HEK293T (cell line): ENCODE measurements around the gene LHFPL5.

Source experiments
- CTCF ChIA-PET: fragments of 350-600 bp; formaldehyde crosslinking; extraction: SDS; loops from one replicate; lab custom pipeline; 2021; ENCODE audit warnings: antibody characterized with exemption, inconsistent platforms; lab: Yijun Ruan, JAX
- POLR2A ChIA-PET: fragments of 350-600 bp; formaldehyde crosslinking; extraction: SDS; loops from one replicate; lab custom pipeline; 2020; ENCODE audit warnings: antibody characterized with exemption, inconsistent platforms; lab: Yijun Ruan, JAX
- DNase-seq: peaks from one replicate; pipeline ENCODE4 v3.0.0; 2012; ENCODE audit warnings: mixed read lengths; ENCODE audit errors: extremely low spot score
- ARNT ChIP-seq: fragments of 450-650 bp; IDR thresholded peaks from 2 replicates; pipeline ENCODE4 v1.6.1; 2017; ENCODE audit warnings: mild to moderate bottlenecking
- BHLHE40 ChIP-seq: fragments of 450-650 bp; IDR thresholded peaks from 2 replicates; pipeline ENCODE4 v1.6.1; 2016; ENCODE audit warnings: mild to moderate bottlenecking, moderate library complexity, borderline replicate concordance
- CTBP1 ChIP-seq: fragments of 450-650 bp; IDR thresholded peaks from 2 replicates; pipeline ENCODE4 v1.6.1; 2016; ENCODE audit warnings: borderline replicate concordance
- ELF4 ChIP-seq: fragments of 450-650 bp; IDR thresholded peaks from 2 replicates; pipeline ENCODE4 v1.6.1; 2017; ENCODE audit warnings: antibody characterized with exemption
- FOXA1 ChIP-seq: fragments of 450-650 bp; IDR thresholded peaks from 2 replicates; pipeline ENCODE4 v1.6.1; 2016; ENCODE audit warnings: mild to moderate bottlenecking
- FOXK2 ChIP-seq: fragments of 450-650 bp; IDR thresholded peaks from 2 replicates; pipeline ENCODE4 v1.6.1; 2016; ENCODE audit warnings: mild to moderate bottlenecking
- FOXM1 ChIP-seq: fragments of 450-650 bp; IDR thresholded peaks from 2 replicates; pipeline ENCODE4 v1.6.1; 2017; ENCODE audit warnings: mild to moderate bottlenecking, borderline replicate concordance
- HDGF ChIP-seq: fragments of 450-650 bp; IDR thresholded peaks from 2 replicates; pipeline ENCODE4 v1.6.1; 2017; ENCODE audit warnings: antibody characterized with exemption, borderline replicate concordance
- L3MBTL2 ChIP-seq: fragments of 450-650 bp; conservative IDR thresholded peaks from 2 replicates; pipeline ENCODE4 v1.6.1; 2016; ENCODE audit warnings: mild to moderate bottlenecking
- LEF1 ChIP-seq: fragments of 450-650 bp; IDR thresholded peaks from 2 replicates; pipeline ENCODE4 v1.6.1; 2017; ENCODE audit warnings: mild to moderate bottlenecking, borderline replicate concordance
- NFRKB ChIP-seq: fragments of 450-650 bp; IDR thresholded peaks from 2 replicates; pipeline ENCODE4 v1.6.1; 2016; ENCODE audit warnings: mild to moderate bottlenecking, moderate library complexity
- PKNOX1 ChIP-seq: fragments of 450-650 bp; IDR thresholded peaks from 2 replicates; pipeline ENCODE4 v1.6.1; 2016
- SP1 ChIP-seq: fragments of 450-650 bp; IDR thresholded peaks from 2 replicates; pipeline ENCODE4 v1.6.1; 2017
- SUZ12 ChIP-seq: fragments of 450-650 bp; IDR thresholded peaks from 2 replicates; pipeline ENCODE4 v1.6.1; 2016; ENCODE audit warnings: mild to moderate bottlenecking
- TARDBP ChIP-seq: fragments of 450-650 bp; IDR thresholded peaks from 2 replicates; pipeline ENCODE4 v1.6.1; 2016
- ZNF384 ChIP-seq: fragments of 450-650 bp; IDR thresholded peaks from 2 replicates; pipeline ENCODE4 v1.6.1; 2016

Gene LHFPL5

DNA sequence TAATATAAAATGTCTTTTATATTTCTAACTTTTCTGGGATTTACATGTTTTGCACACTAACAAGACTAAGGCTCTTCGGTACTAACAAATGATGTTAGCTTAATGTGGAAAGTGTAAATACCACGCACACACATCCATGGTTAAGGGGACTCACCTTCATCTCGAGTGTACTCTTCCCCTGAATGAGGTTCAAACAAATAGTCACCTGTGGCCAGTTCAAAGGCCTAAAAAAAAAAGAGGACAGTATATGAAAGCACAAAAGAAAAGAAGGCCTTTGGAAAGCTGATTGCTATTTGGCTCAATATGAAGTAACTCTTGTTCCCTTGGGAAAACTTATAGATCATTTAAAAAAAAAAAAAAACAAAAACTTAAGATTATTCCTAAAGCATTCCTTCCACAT lies 37.2 kb downstream of the LHFPL5 start:
- POLR2A ChIA-PET = no interaction called here
- TF ChIP-seq ARNT = no peak
- TF ChIP-seq FOXM1 = no peak
- DNase-seq = no peak
- CTCF ChIA-PET = no interaction called here

GRCh38 chr6:35844290-35844689 lies 39.1 kb downstream of the LHFPL5 start:
- DNase-seq = no peak
- ChIA-PET CTCF (no interaction called here), POLR2A (no interaction called here)
- no peak for TF ChIP-seq ZNF384
- TF ChIP-seq CTBP1 = no peak
- no peak for TF ChIP-seq SP1
- no peak for TF ChIP-seq FOXK2
- TF ChIP-seq FOXM1 = no peak
- TF ChIP-seq L3MBTL2 = no peak
- no peak for TF ChIP-seq ELF4
- no peak for TF ChIP-seq NFRKB
- TF ChIP-seq PKNOX1 = no peak
- TF ChIP-seq FOXA1 = no peak

DNA sequence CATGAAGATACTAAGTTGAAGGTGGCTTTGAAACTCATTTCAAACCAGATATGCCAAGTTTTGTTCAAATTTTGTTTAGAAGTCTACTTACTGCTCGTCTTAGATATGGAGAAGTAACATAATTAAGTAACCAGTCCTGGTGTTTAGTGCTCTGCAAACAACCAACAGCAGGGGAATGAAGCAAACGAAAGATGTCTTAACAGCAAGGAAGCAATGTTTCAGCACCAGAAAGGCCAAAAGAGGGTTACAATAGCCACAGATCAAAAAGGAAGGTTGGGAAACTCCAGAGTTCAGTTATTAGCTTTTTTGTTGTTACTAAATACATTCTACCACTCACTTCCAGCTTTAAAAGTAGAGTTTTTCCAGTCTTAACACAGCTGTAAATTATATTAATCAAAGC lies 45.1 kb downstream of the LHFPL5 start:
- POLR2A ChIA-PET = no interaction called here
- CTCF ChIA-PET = no interaction called here
- no peak for TF ChIP-seq LEF1
- TF ChIP-seq FOXK2 = no peak
- TF ChIP-seq NFRKB = no peak
- TF ChIP-seq ELF4 = no peak
- TF ChIP-seq SUZ12 = no peak
- no peak for TF ChIP-seq ZNF384
- TF ChIP-seq HDGF = no peak
- no peak for TF ChIP-seq FOXA1
- no peak for TF ChIP-seq TARDBP
- no peak for TF ChIP-seq ARNT
- no peak for TF ChIP-seq CTBP1
- no peak for TF ChIP-seq FOXM1
- no peak for TF ChIP-seq PKNOX1
- no peak for TF ChIP-seq SP1
- no peak for TF ChIP-seq BHLHE40
- TF ChIP-seq L3MBTL2 = no peak
- DNase-seq = no peak

DNA sequence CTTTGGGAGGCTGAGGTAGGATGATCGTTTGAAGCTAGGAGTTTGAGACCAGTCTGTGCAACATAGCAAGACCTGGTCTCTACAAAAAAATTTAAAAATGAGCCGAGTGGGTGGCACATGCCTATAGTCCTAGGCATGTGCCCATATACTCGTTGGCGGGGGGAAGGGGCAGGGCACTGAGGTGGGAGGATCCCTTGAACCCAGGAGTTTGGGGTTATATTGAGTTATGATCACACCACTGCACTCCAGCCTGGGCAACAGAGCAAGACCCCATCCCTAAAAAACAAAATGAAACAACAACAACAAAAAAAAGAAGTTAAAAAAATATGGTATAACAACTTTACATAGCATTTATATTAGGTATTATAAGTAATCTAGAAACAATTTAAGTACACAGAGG lies 47.8 kb downstream of the LHFPL5 start:
- ChIA-PET CTCF (no interaction called here), POLR2A (no interaction called here)
- no peak for DNase-seq
- TF ChIP-seq BHLHE40 = no peak
- TF ChIP-seq CTBP1 = no peak
- no peak for TF ChIP-seq SP1
- TF ChIP-seq NFRKB = no peak
- TF ChIP-seq PKNOX1 = no peak

DNA sequence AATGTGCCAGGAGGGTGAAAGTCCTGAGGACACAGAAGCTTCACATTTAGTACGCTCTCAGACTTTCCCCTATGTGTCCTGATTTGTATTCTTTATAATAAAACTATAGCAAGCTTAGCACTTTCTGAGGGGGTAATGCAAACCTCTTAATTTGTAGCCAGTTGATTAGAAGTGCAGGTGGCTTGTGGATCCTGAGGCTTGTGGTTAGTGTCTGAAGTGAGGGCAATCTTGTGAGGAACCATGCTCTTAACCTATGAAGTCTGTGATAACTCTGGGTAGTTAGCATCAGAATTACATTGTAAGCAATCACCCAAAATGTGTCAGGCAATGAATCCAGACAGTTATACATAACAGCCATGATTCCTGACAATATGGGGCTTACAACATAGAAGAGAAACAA lies 51.1 kb downstream of the LHFPL5 start:
- DNase-seq = no peak
- ChIA-PET POLR2A (no interaction called here), CTCF (no interaction called here)
- TF ChIP-seq NFRKB (no peak), SP1 (no peak)

- TF ChIP-seq CTBP1 = no peak
- no peak for TF ChIP-seq HDGF
- TF ChIP-seq ELF4 = no peak
- TF ChIP-seq ARNT = no peak
- TF ChIP-seq SUZ12 = no peak
- TF ChIP-seq FOXA1 = no peak
- TF ChIP-seq TARDBP = no peak
- CTCF ChIA-PET = interaction anchor here (0.6 kb wide), 1 partner anchor 528 kb away, joined by 3 read pairs; no protein-coding TSS in a partner anchor
- DNase-seq = no peak
- POLR2A ChIA-PET = no interaction called here
Measured at GRCh38 chr6:35857853-35858252, 52.7 kb downstream of the LHFPL5 start.

DNA sequence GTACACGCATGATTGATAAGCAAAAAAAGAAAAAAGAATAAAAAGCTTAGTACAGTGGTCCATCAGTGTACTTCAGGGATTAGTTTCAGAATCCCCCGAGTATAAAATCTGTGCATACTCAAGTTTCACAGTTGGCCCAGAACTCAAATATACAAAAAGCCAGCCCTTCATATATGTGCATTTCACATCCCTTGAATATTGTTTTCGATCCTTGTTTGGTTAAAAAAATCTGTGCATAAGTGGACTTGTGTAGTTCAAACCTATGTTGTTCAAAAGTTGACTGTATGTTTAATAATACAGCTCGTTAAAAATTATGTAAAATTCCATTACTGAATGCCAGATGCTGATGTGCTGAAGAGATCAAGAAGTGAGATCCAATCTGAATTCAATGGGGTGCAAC lies 54.2 kb downstream of the LHFPL5 start:
- no peak for TF ChIP-seq FOXM1
- TF ChIP-seq ELF4 = no peak
- no peak for TF ChIP-seq ZNF384
- TF ChIP-seq FOXA1 = no peak
- TF ChIP-seq SP1 = no peak
- TF ChIP-seq ARNT = no peak
- TF ChIP-seq SUZ12 = no peak
- no peak for TF ChIP-seq NFRKB
- TF ChIP-seq CTBP1 = no peak
- TF ChIP-seq HDGF = no peak
- TF ChIP-seq FOXK2 = no peak
- CTCF ChIA-PET = interaction anchor here (0.6 kb wide), 1 partner anchor 1804 kb away, joined by 3 read pairs; no protein-coding TSS in a partner anchor
- no peak for DNase-seq
- POLR2A ChIA-PET = no interaction called here
